KMS-11 (cell line): Measurements from ENCODE around the gene PSMB7.

Experiments
- H2AFZ ChIP-seq: fragments of 200-600 bp; sonication (generic); 2 replicates; pipeline ENCODE4 v1.6.1; 2016; ENCODE audit warnings: antibody characterized with exemption, mixed run types, low read depth
- H3K27ac ChIP-seq: fragments of 200-600 bp; sonication (generic); 2 replicates; pipeline ENCODE4 v1.6.1; 2016; ENCODE audit warnings: mild to moderate bottlenecking, mixed run types
- H3K27me3 ChIP-seq: fragments of 200-600 bp; sonication (generic); 2 replicates; pipeline ENCODE4 v1.6.1; 2017; ENCODE audit warnings: mild to moderate bottlenecking, low read depth, mixed run types, moderate library complexity; ENCODE audit not compliant: insufficient read depth
- H3K36me3 ChIP-seq: fragments of 200-600 bp; sonication (generic); 2 replicates; pipeline ENCODE4 v1.6.1; 2017; ENCODE audit warnings: mild to moderate bottlenecking, mixed run types; ENCODE audit not compliant: insufficient read depth
- H3K4me1 ChIP-seq: fragments of 200-600 bp; sonication (generic); 2 replicates; pipeline ENCODE4 v1.6.1; 2016; ENCODE audit warnings: mild to moderate bottlenecking, low read depth, mixed run types; ENCODE audit not compliant: poor library complexity, severe bottlenecking
- H3K4me2 ChIP-seq: fragments of 200-600 bp; sonication (generic); 2 replicates; pipeline ENCODE4 v1.7.0; 2016; ENCODE audit warnings: mild to moderate bottlenecking, mixed run types
- H3K4me3 ChIP-seq: fragments of 200-600 bp; sonication (generic); IDR thresholded peaks from 2 replicates; pipeline ENCODE4 v1.6.1; 2017; ENCODE audit warnings: low read depth, low read length, mixed read lengths; ENCODE audit not compliant: insufficient read depth
- H3K79me2 ChIP-seq: fragments of 200-600 bp; sonication (generic); 2 replicates; pipeline ENCODE4 v1.6.1; 2016; ENCODE audit warnings: low read depth, mixed run types; ENCODE audit not compliant: insufficient read depth
- H3K9ac ChIP-seq: fragments of 200-600 bp; sonication (generic); 2 replicates; pipeline ENCODE4 v1.6.1; 2016; ENCODE audit warnings: mild to moderate bottlenecking, mixed run types
- H4K20me1 ChIP-seq: fragments of 200-600 bp; sonication (generic); 2 replicates; pipeline ENCODE4 v1.6.1; 2016; ENCODE audit warnings: mild to moderate bottlenecking, mixed run types; ENCODE audit not compliant: insufficient read depth
- TF ChIP-seq, protein P1 (sequence below): fragments of 200-600 bp; sonication (generic); conservative IDR thresholded peaks from 2 replicates; pipeline ENCODE4 v1.6.1; 2017; ENCODE audit warnings: low read depth, mild to moderate bottlenecking, antibody characterized with exemption, low read length, moderate library complexity, mixed read lengths

Gene PSMB7

DNA sequence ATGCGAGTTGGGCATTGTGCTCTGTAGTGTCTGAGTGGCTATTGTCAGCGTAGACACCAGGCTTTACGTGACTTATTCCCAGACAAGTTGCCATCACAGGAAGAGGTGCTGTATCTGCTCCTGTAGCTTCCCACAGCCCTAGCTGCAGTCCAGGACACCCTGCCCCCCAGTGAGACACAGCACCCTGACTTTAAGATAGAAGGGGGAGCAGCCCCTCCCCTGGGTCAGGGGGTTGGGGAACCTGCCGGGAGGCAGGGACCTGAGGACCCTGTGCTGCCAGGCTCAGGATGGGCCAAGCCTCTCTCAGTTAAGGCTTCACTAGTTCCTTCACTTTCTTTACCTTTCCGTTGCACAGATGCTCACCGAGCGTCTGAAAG is 82.1 kb downstream of the PSMB7 start:
- H3K27ac ChIP-seq = no peak overlapping the region

GRCh38 chr9:124332361-124333202 is 82.7 kb downstream of the PSMB7 start:
- Histone ChIP-seq H3K9ac (no peak overlapping the region), H3K36me3 (no peaks in the 10 kb centered on the region), H3K79me2 (no peaks in the 10 kb centered on the region), H3K27ac (no peak overlapping the region), H3K27me3 (no peaks in the 10 kb centered on the region), H3K4me2 (no peak overlapping the region), H3K4me1 (no peaks in the 10 kb centered on the region), H4K20me1 (no peaks in the 10 kb centered on the region), H3K4me3 (no peak overlapping the region), H2AFZ (no peak overlapping the region)
- TF ChIP-seq, protein P1, sequence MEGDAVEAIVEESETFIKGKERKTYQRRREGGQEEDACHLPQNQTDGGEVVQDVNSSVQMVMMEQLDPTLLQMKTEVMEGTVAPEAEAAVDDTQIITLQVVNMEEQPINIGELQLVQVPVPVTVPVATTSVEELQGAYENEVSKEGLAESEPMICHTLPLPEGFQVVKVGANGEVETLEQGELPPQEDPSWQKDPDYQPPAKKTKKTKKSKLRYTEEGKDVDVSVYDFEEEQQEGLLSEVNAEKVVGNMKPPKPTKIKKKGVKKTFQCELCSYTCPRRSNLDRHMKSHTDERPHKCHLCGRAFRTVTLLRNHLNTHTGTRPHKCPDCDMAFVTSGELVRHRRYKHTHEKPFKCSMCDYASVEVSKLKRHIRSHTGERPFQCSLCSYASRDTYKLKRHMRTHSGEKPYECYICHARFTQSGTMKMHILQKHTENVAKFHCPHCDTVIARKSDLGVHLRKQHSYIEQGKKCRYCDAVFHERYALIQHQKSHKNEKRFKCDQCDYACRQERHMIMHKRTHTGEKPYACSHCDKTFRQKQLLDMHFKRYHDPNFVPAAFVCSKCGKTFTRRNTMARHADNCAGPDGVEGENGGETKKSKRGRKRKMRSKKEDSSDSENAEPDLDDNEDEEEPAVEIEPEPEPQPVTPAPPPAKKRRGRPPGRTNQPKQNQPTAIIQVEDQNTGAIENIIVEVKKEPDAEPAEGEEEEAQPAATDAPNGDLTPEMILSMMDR = no peak

More for the DNA sequence above, 82.1 kb downstream of the PSMB7 start:
- no peak overlapping the region for H3K4me2 ChIP-seq
- no peaks in the 10 kb centered on the region for H4K20me1 ChIP-seq
- H3K4me3 ChIP-seq = no peak overlapping the region
- no peaks in the 10 kb centered on the region for H3K79me2 ChIP-seq
- H3K36me3 ChIP-seq = no peaks in the 10 kb centered on the region
- no peaks in the 10 kb centered on the region for H3K27me3 ChIP-seq
- TF ChIP-seq, protein P1 = no peak
- no peaks in the 10 kb centered on the region for H3K4me1 ChIP-seq
- no peak overlapping the region for H2AFZ ChIP-seq
- no peak overlapping the region for H3K9ac ChIP-seq

- Histone ChIP-seq H3K79me2 (no peaks in the 10 kb centered on the region), H3K9ac (no peak overlapping the region), H3K4me1 (no peaks in the 10 kb centered on the region), H3K4me2 (no peak overlapping the region), H3K36me3 (no peaks in the 10 kb centered on the region), H4K20me1 (no peaks in the 10 kb centered on the region), H3K4me3 (no peak overlapping the region), H3K27me3 (no peaks in the 10 kb centered on the region), H2AFZ (no peak overlapping the region), H3K27ac (no peak overlapping the region)
- TF ChIP-seq, protein P1 = no peak
Observed at GRCh38 chr9:124331580-124331979, 83.7 kb downstream of the PSMB7 start.

GRCh38 chr9:124330011-124330697 is 85.1 kb downstream of the PSMB7 start:
- Histone ChIP-seq H3K36me3 (no peaks in the 10 kb centered on the region), H3K9ac (no peak overlapping the region), H3K4me2 (no peak overlapping the region), H3K4me1 (no peaks in the 10 kb centered on the region), H3K27ac (no peak overlapping the region), H3K27me3 (no peaks in the 10 kb centered on the region), H2AFZ (no peak overlapping the region), H3K79me2 (no peaks in the 10 kb centered on the region), H4K20me1 (no peaks in the 10 kb centered on the region), H3K4me3 (no peak overlapping the region)
- TF ChIP-seq, protein P1 = no peak
